Ascending aorta (tissue), 2 donors: ENCODE measurements around the gene CCNL2. TPM values are rescaled to one million over a fixed set of nuclear protein-coding genes. Genes with fewer than 3 reads are reported as not detected.
"Not testable (repeated sequence)": the region's sequence is repeated elsewhere in the genome, so short reads cannot be mapped to it uniquely, and the experiment has no call there.

ENCODE experiments used
- DNase-seq, 2 donors: peaks; one replicate each; pipeline ENCODE4 v3.0.0-alpha.2; 2019; ENCODE audit warnings: low spot score in 2 of 2
- H3K27ac ChIP-seq, 2 donors: fragments of 200-600 bp; sonication (generic); one replicate each; pipeline ENCODE4 v1.5.1; 2016 to 2017; ENCODE audit warnings: mild to moderate bottlenecking in 1 of 2
- H3K27me3 ChIP-seq: fragments of 200-600 bp; sonication (generic); one replicate; pipeline ENCODE4 v1.5.1; 2017
- H3K36me3 ChIP-seq, 2 donors: fragments of 200-600 bp; sonication (generic); one replicate each; pipeline ENCODE4 v1.5.1; 2016
- H3K4me1 ChIP-seq, 2 donors: fragments of 200-600 bp; sonication (generic); one replicate each; pipeline ENCODE4 v1.5.1; 2016 to 2017; ENCODE audit warnings: mild to moderate bottlenecking in 1 of 2
- H3K4me3 ChIP-seq, 2 donors: fragments of 200-600 bp; sonication (generic); one replicate each; pipeline ENCODE4 v1.5.1; 2016 to 2017; ENCODE audit warnings: mild to moderate bottlenecking in 1 of 2
- H3K9me3 ChIP-seq, 2 donors: fragments of 200-600 bp; sonication (generic); one replicate each; pipeline ENCODE4 v1.5.1; 2016
- intact Hi-C: fragments of 100-400 bp; cut with DNase I; formaldehyde crosslinking; loops from one replicate; pipeline ENCODE4 v1.15.1; 2023
- total RNA-seq: library from RNA; depleted of rRNA; stranded (reverse); fragments of >200 nt; gene quantifications from one replicate; pipeline ENCODE4 v1.1.0, GENCODE V29; 2016
- TF ChIP-seq, protein P1 (sequence below), 3 experiments: fragments of 200-600 bp in 2 of 3; fragments of 450-650 bp in 1 of 3; sonication (generic) in 2 of 3; IDR thresholded peaks; one replicate each; pipeline ENCODE4 v1.5.1; 2016 to 2019; ENCODE audit warnings: antibody characterized with exemption in 3 of 3, mild to moderate bottlenecking in 1 of 3, moderate library complexity in 1 of 3

CCNL2 gene
- total RNA-seq: 150 TPM

DNA sequence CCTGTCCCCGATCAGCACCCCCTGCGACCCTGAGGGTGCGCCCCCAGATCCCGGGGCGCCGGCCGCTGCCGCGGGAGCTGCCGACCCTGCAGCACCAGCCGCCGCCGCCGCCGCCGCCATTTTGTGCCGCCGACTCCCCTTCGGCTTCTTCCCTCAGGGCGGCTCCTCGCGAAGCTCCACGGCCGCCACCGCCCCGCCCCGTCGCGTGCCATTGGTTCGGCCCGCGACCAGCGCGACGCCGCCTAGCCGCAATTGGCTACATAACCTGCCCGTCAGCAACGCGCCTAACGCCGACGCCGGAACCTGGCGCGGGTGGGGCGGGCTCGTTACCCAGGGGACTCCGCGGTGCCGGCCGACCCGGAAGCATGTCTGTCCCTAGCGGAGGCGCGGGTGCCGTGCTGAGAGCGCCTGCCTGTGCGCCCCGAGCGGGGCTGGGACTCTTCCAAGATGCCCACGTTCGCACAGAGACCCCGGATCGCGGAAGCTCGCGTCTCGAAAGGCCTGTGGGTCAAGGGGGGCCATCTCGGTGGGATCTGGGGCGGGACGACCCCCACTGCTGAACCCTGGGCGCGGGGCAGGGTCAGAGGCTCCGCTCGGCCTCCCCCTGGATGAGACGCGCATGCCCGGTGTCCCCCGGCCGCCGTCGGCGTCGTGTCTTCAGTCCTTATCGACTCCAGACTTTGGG lies at the start of gene CCNL2:
Gene CCNL2 (minus strand): TSS at position 149 of the 685 bp plus-strand sequence. CDS start 29 bp downstream, at position 120.
- peaks cover 10 to 24% of the 10 kb centered on the region in 2 donors for H3K4me1 ChIP-seq
- DNase-seq: peak; percentile 89 to 99
- TF ChIP-seq, protein P1, sequence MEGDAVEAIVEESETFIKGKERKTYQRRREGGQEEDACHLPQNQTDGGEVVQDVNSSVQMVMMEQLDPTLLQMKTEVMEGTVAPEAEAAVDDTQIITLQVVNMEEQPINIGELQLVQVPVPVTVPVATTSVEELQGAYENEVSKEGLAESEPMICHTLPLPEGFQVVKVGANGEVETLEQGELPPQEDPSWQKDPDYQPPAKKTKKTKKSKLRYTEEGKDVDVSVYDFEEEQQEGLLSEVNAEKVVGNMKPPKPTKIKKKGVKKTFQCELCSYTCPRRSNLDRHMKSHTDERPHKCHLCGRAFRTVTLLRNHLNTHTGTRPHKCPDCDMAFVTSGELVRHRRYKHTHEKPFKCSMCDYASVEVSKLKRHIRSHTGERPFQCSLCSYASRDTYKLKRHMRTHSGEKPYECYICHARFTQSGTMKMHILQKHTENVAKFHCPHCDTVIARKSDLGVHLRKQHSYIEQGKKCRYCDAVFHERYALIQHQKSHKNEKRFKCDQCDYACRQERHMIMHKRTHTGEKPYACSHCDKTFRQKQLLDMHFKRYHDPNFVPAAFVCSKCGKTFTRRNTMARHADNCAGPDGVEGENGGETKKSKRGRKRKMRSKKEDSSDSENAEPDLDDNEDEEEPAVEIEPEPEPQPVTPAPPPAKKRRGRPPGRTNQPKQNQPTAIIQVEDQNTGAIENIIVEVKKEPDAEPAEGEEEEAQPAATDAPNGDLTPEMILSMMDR (IDR thresholded peaks at IDR 0.05): peak; percentile 64 to 77 (median 70)
- intact Hi-C loops: loop anchor here (1.0 kb wide), 3 partner anchors 8 to 75 kb away; partner anchors contain the start of genes AURKAIP1, CPTP, INTS11 and MRPL20
- H3K9me3 ChIP-seq: no peaks in the 10 kb centered on the region
- H3K27ac ChIP-seq: peak within 1 kb of the TSS; percentile 75 to 80
- peaks cover 40 to 67% of the 10 kb centered on the region in 2 donors for H3K36me3 ChIP-seq
- peak within 1 kb of the TSS; percentile 81 to 92 for H3K4me3 ChIP-seq
- H3K27me3 ChIP-seq: no peaks in the 10 kb centered on the region

DNA sequence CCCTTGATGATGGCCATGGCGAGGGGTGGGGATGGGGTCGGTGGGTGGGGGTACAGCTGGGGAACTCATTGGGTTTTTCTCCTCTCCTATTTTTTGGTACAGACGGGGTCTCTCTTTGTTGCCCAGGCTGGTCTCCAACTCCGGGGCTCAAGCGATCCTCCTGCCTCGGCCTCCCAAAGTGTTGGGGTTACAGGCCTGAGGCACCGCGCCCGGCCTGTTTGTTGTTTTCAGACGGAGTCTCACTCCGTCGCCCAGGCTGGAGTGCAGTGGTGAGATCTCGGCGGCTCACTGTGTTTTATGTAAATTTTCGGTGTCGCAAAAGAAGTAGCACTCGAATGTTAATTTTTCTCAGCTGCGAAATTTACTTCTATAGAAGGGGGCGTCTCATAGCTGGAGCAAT lies 47.5 kb upstream of the CCNL2 start:
- DNase-seq, intact Hi-C loops, H3K27ac ChIP-seq, H3K9me3 ChIP-seq, H3K36me3 ChIP-seq, H3K4me1 ChIP-seq, H3K27me3 ChIP-seq, H3K4me3 ChIP-seq: not testable (repeated sequence)

DNA sequence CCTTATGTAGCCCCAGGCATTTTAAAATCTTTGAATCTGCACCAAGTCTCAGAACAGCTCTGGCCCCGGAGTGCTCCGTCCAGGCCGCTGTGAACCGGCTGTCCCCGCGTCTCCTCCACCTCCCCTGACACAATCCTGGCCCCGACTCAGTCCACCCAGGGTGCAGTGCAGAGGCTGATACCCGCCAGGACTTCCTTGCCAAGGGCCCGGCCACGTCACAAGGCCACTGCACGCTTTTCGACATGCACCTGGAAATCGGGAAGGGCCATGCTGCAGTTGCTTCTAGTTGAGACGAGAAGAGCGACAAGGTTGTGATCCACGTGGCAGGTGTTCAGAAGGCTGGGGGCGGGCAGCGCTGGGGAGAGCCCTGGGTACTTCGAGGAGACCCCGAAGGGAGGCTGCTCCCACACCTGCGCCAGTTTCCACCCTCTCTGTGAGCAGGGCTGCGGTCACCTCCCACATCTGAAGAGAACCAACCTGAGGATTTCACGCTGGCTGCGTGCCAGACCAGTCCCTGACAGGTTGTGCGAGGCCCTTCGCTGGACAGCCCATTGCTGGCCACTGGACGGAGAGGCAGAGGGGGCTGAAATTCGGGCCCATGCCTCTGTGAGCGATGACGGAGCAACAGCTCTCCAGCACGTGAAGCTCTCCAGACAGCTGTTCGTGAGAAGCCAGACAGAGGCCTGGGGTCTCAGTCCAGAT lies 43.1 kb upstream of the CCNL2 start:
- DNase-seq: no peak
- Histone ChIP-seq H3K27ac (no peak overlapping the region), H3K4me1 (no peaks in the 10 kb centered on the region), H3K36me3 (no peaks in the 10 kb centered on the region), H3K4me3 (no peak overlapping the region), H3K27me3 (no peaks in the 10 kb centered on the region), H3K9me3 (no peaks in the 10 kb centered on the region)
- TF ChIP-seq, protein P1 (IDR thresholded peaks at IDR 0.05): no peak
- intact Hi-C loops: no loop called here

DNA sequence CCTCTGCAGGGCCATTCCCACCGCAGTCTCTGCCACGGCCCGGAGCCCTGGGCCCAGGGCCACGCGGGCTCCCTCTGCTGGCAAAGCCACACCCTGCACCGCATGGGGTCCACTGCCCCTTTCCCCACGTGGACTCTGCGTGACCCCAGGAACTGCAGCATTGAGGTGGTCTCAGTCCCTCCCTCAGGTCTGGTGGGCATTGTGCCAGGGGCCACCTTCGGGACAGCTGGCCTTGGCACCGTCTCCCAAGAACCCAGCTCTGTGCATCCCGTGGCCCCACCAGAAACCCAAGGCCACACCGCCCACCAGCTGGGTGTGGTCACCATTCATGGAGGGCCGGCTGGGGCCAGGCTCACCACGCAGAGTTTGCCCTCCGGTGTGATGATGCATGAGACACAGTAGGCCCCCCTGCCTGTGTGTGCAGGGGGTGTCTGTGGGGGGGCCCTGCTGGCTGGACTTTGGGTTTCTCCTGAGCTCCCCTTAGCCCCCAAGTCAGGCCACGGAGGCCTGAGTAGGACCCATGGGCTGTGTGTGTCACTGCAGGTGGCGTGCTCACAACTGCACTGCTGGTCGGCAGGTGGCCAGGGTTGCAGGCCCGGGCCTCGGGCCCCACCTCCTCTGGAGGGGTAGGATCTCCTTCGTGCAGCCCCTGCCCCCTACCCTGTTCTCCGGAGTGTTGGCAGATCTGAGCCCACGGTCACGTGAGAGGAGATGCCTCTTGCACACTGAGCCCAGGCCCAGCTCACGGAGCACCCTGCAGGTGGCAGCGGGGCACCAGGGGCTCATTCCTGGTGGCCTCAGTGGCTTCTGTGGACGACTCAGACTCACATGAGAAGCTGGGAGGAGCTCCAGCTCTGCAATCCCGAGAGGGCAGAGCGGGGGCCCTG lies 42.1 kb upstream of the CCNL2 start:
- intact Hi-C loops: no loop called here
- DNase-seq: no peak
- H3K27me3 ChIP-seq: no peaks in the 10 kb centered on the region
- TF ChIP-seq, protein P1 (IDR thresholded peaks at IDR 0.05): peak; percentile 64 to 79 (median 73)
- no peak overlapping the region for H3K4me3 ChIP-seq
- H3K27ac ChIP-seq: no peak overlapping the region
- H3K9me3 ChIP-seq: no peaks in the 10 kb centered on the region
- H3K36me3 ChIP-seq: no peaks in the 10 kb centered on the region
- peaks cover under 1 to 5% of the 10 kb centered on the region in 2 donors for H3K4me1 ChIP-seq

DNA sequence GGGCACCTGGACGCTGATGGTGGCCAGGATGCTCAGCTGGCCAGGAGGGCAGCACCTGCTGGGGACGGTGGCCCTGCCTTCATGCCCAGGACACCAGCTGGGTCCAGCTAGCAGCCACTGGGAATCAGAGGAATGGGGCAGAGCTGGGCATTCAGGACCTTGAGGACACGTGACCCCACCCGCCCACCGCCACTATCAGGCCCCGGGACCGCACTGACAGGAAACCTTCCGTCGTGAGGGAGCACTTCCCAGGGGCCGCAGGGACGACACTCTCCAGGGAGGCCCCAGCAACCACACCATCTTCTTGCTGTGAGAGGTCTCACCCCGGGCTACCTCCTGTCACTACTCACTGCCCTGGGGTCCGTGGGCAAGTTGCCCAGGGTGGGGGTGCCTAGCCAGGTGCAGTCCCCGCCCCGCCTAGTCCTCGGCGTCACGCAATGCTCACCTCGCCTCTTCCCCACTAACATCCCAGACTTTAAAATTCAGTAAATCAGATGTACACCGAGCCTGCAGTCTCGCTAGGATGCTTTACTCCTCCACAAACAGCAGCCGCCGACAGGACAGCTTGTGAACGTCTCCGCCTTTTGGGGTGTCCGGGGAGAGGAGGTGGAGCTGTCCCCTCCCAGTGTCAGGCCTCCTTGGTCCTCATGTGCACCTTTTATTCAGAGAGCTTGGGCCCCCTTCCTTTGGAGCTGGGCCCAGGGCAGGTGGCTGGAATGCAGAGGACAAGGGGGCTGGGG lies 41.3 kb upstream of the CCNL2 start:
- Histone ChIP-seq H3K4me3 (no peak overlapping the region), H3K27ac (no peak overlapping the region), H3K4me1 (peaks cover 7 to 10% of the 10 kb centered on the region in 2 donors), H3K27me3 (peaks cover 3% of the 10 kb centered on the region), H3K9me3 (no peaks in the 10 kb centered on the region), H3K36me3 (no peaks in the 10 kb centered on the region)
- TF ChIP-seq, protein P1 (IDR thresholded peaks at IDR 0.05): no peak
- DNase-seq: no peak
- intact Hi-C loops: no loop called here
